Raji (cell line): ENCODE data around the gene MPHOSPH10.

ENCODE experiments used
- POLR2A ChIP-seq: IDR thresholded peaks from 2 replicates; pipeline ENCODE4 v1.6.1; 2011; ENCODE audit warnings: low read depth, low read length, control low read depth; ENCODE audit not compliant: insufficient read depth

The MPHOSPH10 gene

GRCh38 chr2:71166812-71167211 lies 36.4 kb downstream of the MPHOSPH10 start:
- TF ChIP-seq POLR2A, result no peak

GRCh38 chr2:71173096-71173495 lies 42.7 kb downstream of the MPHOSPH10 start:
- TF ChIP-seq POLR2A, result no peak

GRCh38 chr2:71174207-71174606 lies 43.8 kb downstream of the MPHOSPH10 start:
- no peak for TF ChIP-seq POLR2A

- TF ChIP-seq POLR2A, result no peak
Measured at GRCh38 chr2:71181316-71181715, 50.9 kb downstream of the MPHOSPH10 start.

GRCh38 chr2:71186973-71187372 lies 56.5 kb downstream of the MPHOSPH10 start:
- no peak for TF ChIP-seq POLR2A

- no peak for TF ChIP-seq POLR2A
Measured at GRCh38 chr2:71187589-71187988, 57.2 kb downstream of the MPHOSPH10 start.

- no peak for TF ChIP-seq POLR2A
Measured at GRCh38 chr2:71190656-71191569, 60.5 kb downstream of the MPHOSPH10 start.

- TF ChIP-seq POLR2A, result no peak
Measured at GRCh38 chr2:71191570-71191943, 61.1 kb downstream of the MPHOSPH10 start.
